Keratinocyte (primary cell): ENCODE data around the gene TTLL8. TPM values are rescaled to one million over a fixed set of nuclear protein-coding genes. Genes with fewer than 3 reads are reported as not detected.

Experiments used
- DNase-seq: peaks from one replicate; pipeline ENCODE4 v3.0.0-alpha.2; 2011; ENCODE audit warnings: low read depth, missing footprints, low spot score
- FAIRE-seq: peaks from 2 replicates; lab custom pipeline; 2011; peaks lifted over from hg19 to GRCh38; lab: Jason Lieb, UNC
- H2AFZ ChIP-seq: 2 replicates; pipeline ENCODE4 v1.6.0; 2012; ENCODE audit warnings: low read length, control low read depth, inconsistent platforms; ENCODE audit not compliant: control insufficient read depth
- H3K27ac ChIP-seq: 2 replicates; pipeline ENCODE4 v1.5.1; 2011; ENCODE audit warnings: low read length; ENCODE audit not compliant: control insufficient read depth, insufficient read depth
- H3K27me3 ChIP-seq: 3 replicates; pipeline ENCODE4 v1.6.0; 2011; ENCODE audit warnings: low read length; ENCODE audit not compliant: control insufficient read depth, insufficient read depth; ENCODE audit errors: extremely low read depth
- H3K36me3 ChIP-seq, 2 experiments: 2 replicates in 1 of 2; 3 replicates in 1 of 2; pipeline ENCODE4 v1.5.1; 2011; ENCODE audit warnings: low read length in 2 of 2, mild to moderate bottlenecking in 1 of 2; ENCODE audit not compliant: control insufficient read depth in 2 of 2, insufficient read depth in 2 of 2; ENCODE audit errors: extremely low read depth in 1 of 2
- H3K4me1 ChIP-seq: 3 replicates; pipeline ENCODE4 v1.5.1; 2011; ENCODE audit warnings: low read length; ENCODE audit not compliant: control insufficient read depth, insufficient read depth; ENCODE audit errors: extremely low read depth
- H3K4me2 ChIP-seq: 3 replicates; pipeline ENCODE4 v1.6.0; 2011; ENCODE audit warnings: low read depth, low read length; ENCODE audit not compliant: control insufficient read depth, insufficient read depth; ENCODE audit errors: extremely low read depth
- H3K4me3 ChIP-seq, 3 experiments: fragments of 200-600 bp in 1 of 3; sonication (generic) in 1 of 3; 2 replicates in 2 of 3; 3 replicates in 1 of 3; pipeline ENCODE4 v1.5.1; 2011 to 2016; ENCODE audit warnings: low read length in 3 of 3, mild to moderate bottlenecking in 3 of 3, control low read depth in 2 of 3, inconsistent platforms in 1 of 3, low read depth in 1 of 3, mixed read lengths in 1 of 3, mixed run types in 1 of 3, moderate library complexity in 1 of 3; ENCODE audit not compliant: control insufficient read depth in 2 of 3, insufficient read depth in 2 of 3; ENCODE audit errors: extremely low read depth in 1 of 3
- H3K79me2 ChIP-seq: 2 replicates; pipeline ENCODE4 v1.6.0; 2012; ENCODE audit warnings: low read length; ENCODE audit not compliant: control insufficient read depth, insufficient read depth
- H3K9ac ChIP-seq: 3 replicates; pipeline ENCODE4 v1.6.0; 2011; ENCODE audit warnings: low read length; ENCODE audit not compliant: control insufficient read depth, insufficient read depth; ENCODE audit errors: extremely low read depth
- H3K9me1 ChIP-seq: 3 replicates; pipeline ENCODE4 v1.6.0; 2011; ENCODE audit warnings: low read length; ENCODE audit not compliant: control insufficient read depth, insufficient read depth; ENCODE audit errors: extremely low read depth
- H3K9me3 ChIP-seq: 2 replicates; pipeline ENCODE4 v1.5.1; 2012; ENCODE audit warnings: low read depth, low read length; ENCODE audit not compliant: control insufficient read depth
- H4K20me1 ChIP-seq: 3 replicates; pipeline ENCODE4 v1.6.0; 2011; ENCODE audit warnings: low read length; ENCODE audit not compliant: control insufficient read depth, insufficient read depth; ENCODE audit errors: extremely low read depth
- EZH2 ChIP-seq: IDR thresholded peaks from one replicate; pipeline ENCODE4 v1.6.1; 2012; ENCODE audit warnings: inconsistent platforms, mild to moderate bottlenecking, low read length, moderate library complexity
- dilution Hi-C: fragments of 300-500 bp; cut with MboI; formaldehyde crosslinking; loops from one replicate; pipeline ENCODE4 v1.7.0; 2020; ENCODE audit warnings: low sequenced_read_pairs; ENCODE audit not compliant: extremely low pct_ligation_motif_present
- polyA plus RNA-seq, 5 experiments: library from polyadenylated mRNA; depleted of rRNA in 3 of 5; stranded (reverse) in 3 of 5; stranded (forward) in 1 of 5; unstranded in 1 of 5; fragments of >200 nt; gene quantifications; 1 replicate in 1 of 5; 2 replicates in 3 of 5; 3 replicates in 1 of 5; pipeline versions ENCODE4 v1.2.1 to v1.2.3, GENCODE V29; 2011 to 2012; ENCODE audit warnings: missing spikeins in 2 of 5, low read depth in 1 of 5, low replicate concordance in 1 of 5
- TF ChIP-seq, protein P1 (sequence below), 3 experiments: IDR thresholded peaks in 1 of 3; conservative IDR thresholded peaks in 1 of 3; optimal IDR thresholded peaks in 1 of 3; 2 replicates in 2 of 3; 3 replicates in 1 of 3; pipeline versions ENCODE3 to v1.5.1; 2011; ENCODE audit warnings: low read length in 3 of 3, mild to moderate bottlenecking in 3 of 3, moderate library complexity in 2 of 3, control low read depth in 1 of 3, inconsistent platforms in 1 of 3; ENCODE audit not compliant: insufficient read depth in 2 of 3; ENCODE audit errors: extremely low read depth in 1 of 3

Gene TTLL8
- polyA plus RNA-seq, 1 donor (not counting 4 experiments of a cell fraction or from before 2014, with no cell fraction given): not detected

DNA sequence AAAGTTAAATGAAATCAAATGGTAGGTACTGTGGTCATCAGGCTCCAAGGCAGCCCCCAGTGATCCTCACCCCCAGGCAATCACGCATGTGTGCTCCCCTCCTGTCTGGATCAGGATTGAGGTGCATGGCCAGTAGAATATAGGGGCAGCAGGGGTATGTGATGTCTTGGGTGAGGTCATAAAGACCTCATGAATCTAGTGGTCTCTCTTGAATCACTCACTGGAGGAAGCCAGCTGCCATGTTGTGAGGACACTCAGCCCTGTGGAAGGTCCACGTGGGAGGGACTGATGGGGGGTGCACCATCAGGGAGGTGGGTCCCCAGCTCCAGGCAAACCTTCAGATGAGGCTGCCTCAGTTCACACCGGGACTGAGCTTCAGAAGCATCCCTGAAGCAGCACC, 38.8 kb downstream of the TTLL8 start:
- DNase-seq (no peak), FAIRE-seq (no peak)
- Histone ChIP-seq H3K9me1 (no peaks in the 10 kb centered on the region), H3K4me1 (peaks cover 7% of the 10 kb centered on the region), H3K36me3 (no peaks in the 10 kb centered on the region), H4K20me1 (no peaks in the 10 kb centered on the region), H3K4me2 (no peak overlapping the region), H3K27me3 (peaks cover 29% of the 10 kb centered on the region), H2AFZ (no peak overlapping the region), H3K9me3 (no peaks in the 10 kb centered on the region), H3K9ac (no peak overlapping the region), H3K79me2 (no peaks in the 10 kb centered on the region), H3K4me3 (no peak overlapping the region), H3K27ac (no peak overlapping the region)
- dilution Hi-C loops: no loop called here
- TF ChIP-seq, protein P1, sequence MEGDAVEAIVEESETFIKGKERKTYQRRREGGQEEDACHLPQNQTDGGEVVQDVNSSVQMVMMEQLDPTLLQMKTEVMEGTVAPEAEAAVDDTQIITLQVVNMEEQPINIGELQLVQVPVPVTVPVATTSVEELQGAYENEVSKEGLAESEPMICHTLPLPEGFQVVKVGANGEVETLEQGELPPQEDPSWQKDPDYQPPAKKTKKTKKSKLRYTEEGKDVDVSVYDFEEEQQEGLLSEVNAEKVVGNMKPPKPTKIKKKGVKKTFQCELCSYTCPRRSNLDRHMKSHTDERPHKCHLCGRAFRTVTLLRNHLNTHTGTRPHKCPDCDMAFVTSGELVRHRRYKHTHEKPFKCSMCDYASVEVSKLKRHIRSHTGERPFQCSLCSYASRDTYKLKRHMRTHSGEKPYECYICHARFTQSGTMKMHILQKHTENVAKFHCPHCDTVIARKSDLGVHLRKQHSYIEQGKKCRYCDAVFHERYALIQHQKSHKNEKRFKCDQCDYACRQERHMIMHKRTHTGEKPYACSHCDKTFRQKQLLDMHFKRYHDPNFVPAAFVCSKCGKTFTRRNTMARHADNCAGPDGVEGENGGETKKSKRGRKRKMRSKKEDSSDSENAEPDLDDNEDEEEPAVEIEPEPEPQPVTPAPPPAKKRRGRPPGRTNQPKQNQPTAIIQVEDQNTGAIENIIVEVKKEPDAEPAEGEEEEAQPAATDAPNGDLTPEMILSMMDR (optimal IDR thresholded peaks at IDR 0.05 in 1 of 3, IDR thresholded peaks at IDR 0.05 in 1 of 3, conservative IDR thresholded peaks at IDR 0.05 in 1 of 3; ENCODE audit: extremely low read depth in 1 of 3, insufficient read depth in 2 of 3, low read length in 3 of 3): no peak
- no peak for TF ChIP-seq EZH2

DNA sequence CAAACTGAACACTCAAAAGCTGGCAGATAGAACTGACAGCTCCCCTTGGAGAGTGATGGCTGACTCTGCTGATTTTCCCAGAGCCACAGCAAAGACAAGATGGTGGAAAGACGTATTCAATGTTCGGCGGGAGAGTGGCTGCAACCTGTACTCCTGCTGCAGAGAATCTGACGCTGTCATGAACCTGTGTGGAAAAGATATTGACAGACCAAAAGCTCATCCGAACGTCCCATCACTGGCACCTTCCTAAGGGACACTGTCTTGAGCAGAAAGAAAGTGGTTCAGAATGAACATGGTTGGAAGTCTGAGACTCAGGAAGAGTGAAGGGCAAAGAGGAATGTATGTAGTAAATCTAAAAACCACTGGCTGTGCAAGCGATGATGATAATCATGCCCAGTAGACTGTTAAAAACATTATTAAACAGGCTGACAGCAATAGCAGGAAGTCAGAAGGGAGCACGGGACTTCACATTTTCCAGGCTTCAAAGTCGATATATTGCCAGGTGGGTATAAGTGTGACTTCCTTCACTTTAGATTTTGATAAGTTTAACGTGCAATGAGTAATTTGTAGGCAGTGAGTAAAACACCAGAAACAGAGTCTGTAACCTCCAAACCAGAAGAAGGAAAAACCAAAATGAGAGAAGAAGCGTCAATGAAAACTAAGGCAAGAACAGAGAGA, 39.4 kb downstream of the TTLL8 start:
- FAIRE-seq: no peak
- dilution Hi-C loops: no loop called here
- H2AFZ ChIP-seq: no peak overlapping the region
- no peaks in the 10 kb centered on the region for H3K79me2 ChIP-seq
- no peak overlapping the region for H3K4me2 ChIP-seq
- H3K9me1 ChIP-seq: no peaks in the 10 kb centered on the region
- peaks cover 7% of the 10 kb centered on the region for H3K4me1 ChIP-seq
- no peak overlapping the region for H3K9ac ChIP-seq
- H3K4me3 ChIP-seq: no peak overlapping the region
- H3K36me3 ChIP-seq: no peaks in the 10 kb centered on the region
- TF ChIP-seq, protein P1 (optimal IDR thresholded peaks at IDR 0.05 in 1 of 3, IDR thresholded peaks at IDR 0.05 in 1 of 3, conservative IDR thresholded peaks at IDR 0.05 in 1 of 3; ENCODE audit: extremely low read depth in 1 of 3, insufficient read depth in 2 of 3, low read length in 3 of 3): no peak
- TF ChIP-seq EZH2: no peak
- DNase-seq: no peak
- no peak overlapping the region for H3K27ac ChIP-seq
- no peaks in the 10 kb centered on the region for H3K9me3 ChIP-seq
- no peaks in the 10 kb centered on the region for H4K20me1 ChIP-seq
- H3K27me3 ChIP-seq: peaks cover 35% of the 10 kb centered on the region
